Measurements from ENCODE around the gene SDC3. TPM values are rescaled to one million over a fixed set of nuclear protein-coding genes. Genes with fewer than 3 reads are reported as not detected.
A peak's percentile ranks its signal among the peaks of the same experiment; 100 is the strongest.

Gene SDC3
- total and polyA plus RNA-seq, 8 donors = 29.8 to 65.2 (median 46.0) TPM

- TF ChIP-seq CTCF (IDR thresholded peaks at IDR 0.05) = no peak
- no peaks in the 10 kb centered on the region for H3K4me1 ChIP-seq
- DNase-seq (no peak), ATAC-seq (no peak)
- H3K36me3 ChIP-seq = peaks cover 0 to 86% of the 10 kb centered on the region in 2 donors
- no peaks in the 10 kb centered on the region for H3K27me3 ChIP-seq
- H3K4me3 ChIP-seq = no peak overlapping the region
- H3K27ac ChIP-seq = no peak overlapping the region
- intact Hi-C loops (cut with DNase I) = no loop called here
- no peaks in the 10 kb centered on the region for H3K9me3 ChIP-seq
These were observed 26.1 kb upstream of the SDC3 start for GRCh38 chr1:30934613-30935012.

GRCh38 chr1:30933874-30934252, 25.3 kb upstream of the SDC3 start:
- intact Hi-C loops (cut with DNase I) = no loop called here
- ATAC-seq (peak; percentile 3), DNase-seq (peak in 1 of 4 donors; percentile 37)
- peaks cover 0 to 78% of the 10 kb centered on the region in 2 donors for H3K36me3 ChIP-seq
- H3K27me3 ChIP-seq = no peaks in the 10 kb centered on the region
- H3K4me3 ChIP-seq = no peak overlapping the region
- no peak for TF ChIP-seq CTCF (IDR thresholded peaks at IDR 0.05)
- no peaks in the 10 kb centered on the region for H3K4me1 ChIP-seq
- H3K9me3 ChIP-seq = no peaks in the 10 kb centered on the region
- H3K27ac ChIP-seq = no peak overlapping the region

GRCh38 chr1:30930631-30931173, 22.1 kb upstream of the SDC3 start:
- H3K27ac ChIP-seq = no peak overlapping the region
- H3K9me3 ChIP-seq = no peaks in the 10 kb centered on the region
- H3K4me3 ChIP-seq = no peak overlapping the region
- peaks cover 0 to 50% of the 10 kb centered on the region in 2 donors for H3K36me3 ChIP-seq
- ATAC-seq = no peak
- DNase-seq = peak in 1 of 4 donors; percentile 25
- H3K27me3 ChIP-seq = no peaks in the 10 kb centered on the region
- TF ChIP-seq CTCF (IDR thresholded peaks at IDR 0.05) = no peak
- intact Hi-C loops (cut with DNase I) = no loop called here
- H3K4me1 ChIP-seq = no peaks in the 10 kb centered on the region

GRCh38 chr1:30929944-30930525, 21.5 kb upstream of the SDC3 start:
- peak; percentile 4 for ATAC-seq
- Histone ChIP-seq H3K36me3 (peaks cover 0 to 45% of the 10 kb centered on the region in 2 donors), H3K9me3 (no peaks in the 10 kb centered on the region), H3K4me1 (no peaks in the 10 kb centered on the region), H3K4me3 (no peak overlapping the region), H3K27me3 (no peaks in the 10 kb centered on the region), H3K27ac (no peak overlapping the region)
- TF ChIP-seq CTCF (IDR thresholded peaks at IDR 0.05) = no peak
- DNase-seq = peak in 1 of 4 donors; percentile 12
- intact Hi-C loops (cut with DNase I) = no loop called here

- Histone ChIP-seq H3K4me3 (no peak overlapping the region), H3K9me3 (no peaks in the 10 kb centered on the region), H3K36me3 (peaks cover 0 to 38% of the 10 kb centered on the region in 2 donors), H3K27ac (no peak overlapping the region), H3K4me1 (no peaks in the 10 kb centered on the region), H3K27me3 (no peaks in the 10 kb centered on the region)
- peak; percentile 88 for ATAC-seq
- DNase-seq = peak in 2 of 4 donors; percentile 4 to 20
- peak; percentile 58 to 66 for TF ChIP-seq CTCF (IDR thresholded peaks at IDR 0.05)
- intact Hi-C loops (cut with DNase I) = no loop called here
These were observed 20.8 kb upstream of the SDC3 start for GRCh38 chr1:30929135-30929889.
